Activated effector memory CD4-positive, alpha-beta T cell treated with Interleukin-2 at 50 U/mL for 16 hours (primary cell): ENCODE data around the gene MYO5B.

ENCODE experiments used
- DNase-seq: peaks from one replicate; pipeline ENCODE4 v3.0.0-alpha.2; 2020

Gene MYO5B

GRCh38 chr18:50143886-50144285 lies 51.1 kb downstream of the MYO5B start:
- DNase-seq, result no peak

GRCh38 chr18:50143294-50143693 lies 51.7 kb downstream of the MYO5B start:
- no peak for DNase-seq

GRCh38 chr18:50142441-50143120 lies 52.4 kb downstream of the MYO5B start:
- no peak for DNase-seq

- no peak for DNase-seq
These were observed 56.5 kb downstream of the MYO5B start for GRCh38 chr18:50138181-50139064.

GRCh38 chr18:50135903-50136302 lies 59.0 kb downstream of the MYO5B start:
- DNase-seq, result no peak

- no peak for DNase-seq
These were observed 61.4 kb downstream of the MYO5B start for GRCh38 chr18:50133526-50133925.

GRCh38 chr18:50131591-50131990 lies 63.4 kb downstream of the MYO5B start:
- DNase-seq, result no peak

- DNase-seq, result no peak
These were observed 66.3 kb downstream of the MYO5B start for GRCh38 chr18:50128506-50129271.

GRCh38 chr18:50127516-50128210 lies 67.3 kb downstream of the MYO5B start:
- no peak for DNase-seq

GRCh38 chr18:50126471-50126870 lies 68.5 kb downstream of the MYO5B start:
- DNase-seq, result no peak

GRCh38 chr18:50125456-50125855 lies 69.5 kb downstream of the MYO5B start:
- DNase-seq, result no peak

GRCh38 chr18:50119296-50119695 lies 75.7 kb downstream of the MYO5B start:
- DNase-seq, result no peak

GRCh38 chr18:50117863-50118262 lies 77.1 kb downstream of the MYO5B start:
- DNase-seq, result no peak

- no peak for DNase-seq
These were observed 79.9 kb downstream of the MYO5B start for GRCh38 chr18:50115095-50115494.

GRCh38 chr18:50114448-50114847 lies 80.5 kb downstream of the MYO5B start:
- DNase-seq, result no peak

- DNase-seq, result no peak
These were observed 81.2 kb downstream of the MYO5B start for GRCh38 chr18:50113726-50114125.

- DNase-seq, result no peak
These were observed 83.5 kb downstream of the MYO5B start for GRCh38 chr18:50111398-50111797.

GRCh38 chr18:50107468-50107977 lies 87.4 kb downstream of the MYO5B start:
- no peak for DNase-seq

- no peak for DNase-seq
These were observed 89.9 kb downstream of the MYO5B start for GRCh38 chr18:50105027-50105426.

GRCh38 chr18:50104421-50104820 lies 90.5 kb downstream of the MYO5B start:
- no peak for DNase-seq

GRCh38 chr18:50099725-50100407 lies 95.1 kb downstream of the MYO5B start:
- DNase-seq, result no peak

- no peak for DNase-seq
These were observed 97.2 kb downstream of the MYO5B start for GRCh38 chr18:50097702-50098101.
